H9 (cell line): ENCODE measurements around the gene SPRYD4. TPM values are rescaled to one million over a fixed set of nuclear protein-coding genes. Genes with fewer than 3 reads are reported as not detected.

Source experiments
- DNase-seq: peaks from one replicate; pipeline ENCODE4 v3.0.0-alpha.2; 2017
- H2AFZ ChIP-seq: one replicate; pipeline ENCODE4 v1.6.1; 2013; ENCODE audit warnings: mild to moderate bottlenecking, low read length, control low read depth, moderate library complexity
- H2AK5ac ChIP-seq: 2 replicates; pipeline ENCODE4 v1.6.1; 2013; ENCODE audit warnings: low read length, control low read depth, mixed read lengths; ENCODE audit not compliant: insufficient read length
- H2BK120ac ChIP-seq: one replicate; pipeline ENCODE4 v1.6.1; 2013; ENCODE audit warnings: low read depth, mild to moderate bottlenecking, low read length, control low read depth, inconsistent platforms; ENCODE audit not compliant: poor library complexity, severe bottlenecking
- H2BK12ac ChIP-seq: 2 replicates; pipeline ENCODE4 v1.6.1; 2013; ENCODE audit warnings: low read length, control low read depth, mixed read lengths, low read depth; ENCODE audit not compliant: insufficient read length
- H2BK15ac ChIP-seq: 2 replicates; pipeline ENCODE4 v1.6.1; 2013; ENCODE audit warnings: low read depth, low read length, control low read depth
- H2BK20ac ChIP-seq: one replicate; pipeline ENCODE4 v1.6.1; 2013; ENCODE audit warnings: low read depth, mild to moderate bottlenecking, low read length, control low read depth, inconsistent platforms; ENCODE audit not compliant: poor library complexity, severe bottlenecking
- H2BK5ac ChIP-seq: 2 replicates; pipeline ENCODE4 v1.6.1; 2013; ENCODE audit warnings: low read length, control low read depth, mixed read lengths; ENCODE audit not compliant: insufficient read length
- H3K14ac ChIP-seq: 2 replicates; pipeline ENCODE4 v1.6.1; 2013; ENCODE audit warnings: low read length, control low read depth; ENCODE audit not compliant: insufficient read depth
- H3K18ac ChIP-seq: 2 replicates; pipeline ENCODE4 v1.6.1; 2013; ENCODE audit warnings: low read depth, mild to moderate bottlenecking, mixed read lengths, low read length, control low read depth; ENCODE audit not compliant: insufficient read length
- H3K23ac ChIP-seq: 2 replicates; pipeline ENCODE4 v1.6.1; 2013; ENCODE audit warnings: low read length, control low read depth, mixed read lengths, low read depth; ENCODE audit not compliant: insufficient read length
- H3K23me2 ChIP-seq: 2 replicates; pipeline ENCODE4 v1.6.1; 2013; ENCODE audit warnings: low read depth, mild to moderate bottlenecking, mixed read lengths, low read length, control low read depth; ENCODE audit not compliant: insufficient read length, poor library complexity, severe bottlenecking
- H3K27ac ChIP-seq: 2 replicates; pipeline ENCODE4 v1.5.1; 2013; ENCODE audit warnings: low read length, control low read depth, mixed read lengths, low read depth; ENCODE audit not compliant: insufficient read length
- H3K27me3 ChIP-seq: 2 replicates; pipeline ENCODE4 v1.6.1; 2013; ENCODE audit warnings: low read length, control low read depth, inconsistent platforms; ENCODE audit not compliant: insufficient read depth
- H3K4ac ChIP-seq: 2 replicates; pipeline ENCODE4 v1.6.1; 2013; ENCODE audit warnings: low read depth, mild to moderate bottlenecking, control low read depth, inconsistent platforms, low read length, moderate library complexity
- H3K4me1 ChIP-seq: 2 replicates; pipeline ENCODE4 v1.6.1; 2013; ENCODE audit warnings: low read length, control low read depth, inconsistent platforms; ENCODE audit not compliant: insufficient read depth
- H3K4me2 ChIP-seq: 2 replicates; pipeline ENCODE4 v1.6.1; 2013; ENCODE audit warnings: low read length, control low read depth, mixed read lengths; ENCODE audit not compliant: insufficient read length, insufficient read depth
- H3K56ac ChIP-seq: 2 replicates; pipeline ENCODE4 v1.6.1; 2013; ENCODE audit warnings: low read depth, mild to moderate bottlenecking, mixed read lengths, low read length, control low read depth; ENCODE audit not compliant: insufficient read length
- H3K79me1 ChIP-seq: 2 replicates; pipeline ENCODE4 v1.6.1; 2013; ENCODE audit warnings: low read depth, mild to moderate bottlenecking, moderate library complexity, low read length, control low read depth, inconsistent platforms; ENCODE audit not compliant: insufficient read depth, poor library complexity, severe bottlenecking
- H3K79me2 ChIP-seq: 2 replicates; pipeline ENCODE4 v1.6.1; 2013; ENCODE audit warnings: low read length, control low read depth, inconsistent platforms; ENCODE audit not compliant: insufficient read depth
- H3K9ac ChIP-seq: 2 replicates; pipeline ENCODE4 v1.6.1; 2013; ENCODE audit warnings: low read length, control low read depth, mixed read lengths; ENCODE audit not compliant: insufficient read length; ENCODE audit errors: extremely low read depth
- H3K9me3 ChIP-seq: one replicate; pipeline ENCODE4 v1.6.1; 2013; ENCODE audit warnings: low read depth, low read length, inconsistent platforms; ENCODE audit not compliant: control insufficient read depth
- H3T11ph ChIP-seq: one replicate; pipeline ENCODE4 v1.6.1; 2013; ENCODE audit warnings: mild to moderate bottlenecking, low read length, control low read depth, inconsistent platforms
- H4K20me1 ChIP-seq: one replicate; pipeline ENCODE4 v1.6.1; 2013; ENCODE audit not compliant: control insufficient read depth, insufficient read length, insufficient read depth
- H4K5ac ChIP-seq: 2 replicates; pipeline ENCODE4 v1.6.1; 2013; ENCODE audit warnings: low read depth, mild to moderate bottlenecking, mixed read lengths, low read length, control low read depth; ENCODE audit not compliant: insufficient read length
- H4K8ac ChIP-seq: replicated peaks from 2 replicates; pipeline ENCODE4 v1.6.1; 2013; ENCODE audit warnings: low read length, control low read depth, mixed read lengths, low read depth; ENCODE audit not compliant: insufficient read length
- H4K91ac ChIP-seq: 2 replicates; pipeline ENCODE4 v1.6.1; 2013; ENCODE audit warnings: low read depth, mild to moderate bottlenecking, moderate library complexity, mixed read lengths, low read length, control low read depth; ENCODE audit not compliant: insufficient read length
- H3K27ac Mint-ChIP-seq, 3 experiments: 2 replicates in 2 of 3; 3 replicates in 1 of 3; pipeline ENCODE4 v1.8.0; 2020 to 2021; ENCODE audit warnings: mixed read lengths in 3 of 3, mild to moderate bottlenecking in 1 of 3, moderate library complexity in 1 of 3
- H3K27me3 Mint-ChIP-seq: 2 replicates; pipeline ENCODE4 v1.8.0; 2021; ENCODE audit warnings: low read depth, mild to moderate bottlenecking, moderate library complexity, mixed read lengths
- H3K36me3 Mint-ChIP-seq, 3 experiments: 2 replicates in 2 of 3; 3 replicates in 1 of 3; pipeline ENCODE4 v1.8.0; 2020 to 2021; ENCODE audit warnings: low read depth in 3 of 3, mixed read lengths in 3 of 3; ENCODE audit not compliant: insufficient read depth in 1 of 3
- H3K4me1 Mint-ChIP-seq, 2 experiments: 2 replicates each; pipeline ENCODE4 v1.8.0; 2020; ENCODE audit warnings: mixed read lengths in 2 of 2
- H3K4me3 Mint-ChIP-seq, 2 experiments: 2 replicates in 1 of 2; 3 replicates in 1 of 2; pipeline ENCODE4 v1.8.0; 2020 to 2021; ENCODE audit warnings: mild to moderate bottlenecking in 2 of 2, mixed read lengths in 2 of 2, moderate library complexity in 1 of 2
- H3K9me3 Mint-ChIP-seq, 2 experiments: 2 replicates in 1 of 2; 3 replicates in 1 of 2; pipeline ENCODE4 v1.8.0; 2020; ENCODE audit warnings: mild to moderate bottlenecking in 2 of 2, mixed read lengths in 2 of 2, moderate library complexity in 1 of 2
- WGBS: extraction: QIAGEN DNeasy Blood & Tissue Kit; methylation state at CpG from one replicate; pipeline ENCODE4 v1.1.7; 2013; ENCODE audit warnings: missing lambda C conversion rate, low lambda C conversion rate, mixed read lengths; ENCODE audit not compliant: insufficient read length; ENCODE audit errors: extremely low coverage; 5-methylcytosine and 5-hydroxymethylcytosine counted together
- total RNA-seq: library from RNA; stranded (reverse); gene quantifications from 2 replicates; pipeline ENCODE4 v1.2.1, GENCODE V29; 2021
- TF ChIP-seq, protein P1 (sequence below): fragments of 200-600 bp; sonication (generic); conservative IDR thresholded peaks from 3 replicates; pipeline ENCODE4 v1.8.0; 2021; ENCODE audit warnings: antibody characterized with exemption, mild to moderate bottlenecking

The SPRYD4 gene
- total RNA-seq, 1 experiment from 2014 or later, result 4.9 TPM

GRCh38 chr12:56431288-56431687 is 37.1 kb upstream of the SPRYD4 start:
- H3K4me3 Mint-ChIP-seq, result no peak overlapping the region
- peaks cover 33 to 69% (median 68%) of the 10 kb centered on the region in 3 experiments; a peak in 6 of 7 replicates for H3K36me3 Mint-ChIP-seq
- TF ChIP-seq, protein P1, sequence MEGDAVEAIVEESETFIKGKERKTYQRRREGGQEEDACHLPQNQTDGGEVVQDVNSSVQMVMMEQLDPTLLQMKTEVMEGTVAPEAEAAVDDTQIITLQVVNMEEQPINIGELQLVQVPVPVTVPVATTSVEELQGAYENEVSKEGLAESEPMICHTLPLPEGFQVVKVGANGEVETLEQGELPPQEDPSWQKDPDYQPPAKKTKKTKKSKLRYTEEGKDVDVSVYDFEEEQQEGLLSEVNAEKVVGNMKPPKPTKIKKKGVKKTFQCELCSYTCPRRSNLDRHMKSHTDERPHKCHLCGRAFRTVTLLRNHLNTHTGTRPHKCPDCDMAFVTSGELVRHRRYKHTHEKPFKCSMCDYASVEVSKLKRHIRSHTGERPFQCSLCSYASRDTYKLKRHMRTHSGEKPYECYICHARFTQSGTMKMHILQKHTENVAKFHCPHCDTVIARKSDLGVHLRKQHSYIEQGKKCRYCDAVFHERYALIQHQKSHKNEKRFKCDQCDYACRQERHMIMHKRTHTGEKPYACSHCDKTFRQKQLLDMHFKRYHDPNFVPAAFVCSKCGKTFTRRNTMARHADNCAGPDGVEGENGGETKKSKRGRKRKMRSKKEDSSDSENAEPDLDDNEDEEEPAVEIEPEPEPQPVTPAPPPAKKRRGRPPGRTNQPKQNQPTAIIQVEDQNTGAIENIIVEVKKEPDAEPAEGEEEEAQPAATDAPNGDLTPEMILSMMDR, result no peak
- Histone ChIP-seq H4K91ac (no peak overlapping the region), H4K8ac (no peak overlapping the region), H3K9me3 (no peaks in the 10 kb centered on the region), H3K56ac (no peak overlapping the region), H2BK20ac (no peak overlapping the region), H3K79me2 (no peaks in the 10 kb centered on the region; the same call in 1 of the 2 replicates), H4K5ac (no peak overlapping the region), H3K4ac (no peak overlapping the region), H3K4me1 (no peaks in the 10 kb centered on the region), H3K27me3 (no peaks in the 10 kb centered on the region), H2BK120ac (no peak overlapping the region), H4K20me1 (no peaks in the 10 kb centered on the region), H2BK15ac (no peak overlapping the region), H3K9ac (no peak overlapping the region), H2AK5ac (no peak overlapping the region), H3K14ac (no peak overlapping the region), H3K23me2 (no peaks in the 10 kb centered on the region), H3K18ac (no peak overlapping the region), H3K4me2 (no peak overlapping the region), H3T11ph (no peak overlapping the region), H3K27ac (no peak overlapping the region), H2BK12ac (no peak overlapping the region), H3K23ac (no peak overlapping the region), H2AFZ (no peak overlapping the region), H3K79me1 (peaks cover 4% of the 10 kb centered on the region), H2BK5ac (no peak overlapping the region)
- no peak for DNase-seq
- H3K9me3 Mint-ChIP-seq, result no peaks in the 10 kb centered on the region
- no peaks in the 10 kb centered on the region for H3K4me1 Mint-ChIP-seq
- H3K27me3 Mint-ChIP-seq, result no peaks in the 10 kb centered on the region
- peak overlapping the region in 1 of 3 experiments; percentile 9; a peak in 1 of 7 replicates for H3K27ac Mint-ChIP-seq
- no CpG with 5 or more reads among the region's 11 CpGs for WGBS
